Thyroid gland (tissue), 4 donors: ENCODE measurements around the gene NAA15.

Experiments
- POLR2A ChIP-seq, 2 donors: fragments of 450-650 bp; IDR thresholded peaks; one replicate each; pipeline ENCODE4 v1.6.1; 2017; ENCODE audit warnings: antibody characterized with exemption in 2 of 2, mild to moderate bottlenecking in 2 of 2, moderate library complexity in 1 of 2
- TF ChIP-seq, protein P1 (sequence below), 6 experiments: fragments of 200-600 bp in 3 of 6; fragments of 450-650 bp in 3 of 6; sonication (generic) in 3 of 6; IDR thresholded peaks; one replicate each; pipeline ENCODE4 v1.5.1; 2016 to 2019; ENCODE audit warnings: antibody characterized with exemption in 6 of 6, mild to moderate bottlenecking in 2 of 6, inconsistent platforms in 1 of 6, moderate library complexity in 1 of 6

DNA sequence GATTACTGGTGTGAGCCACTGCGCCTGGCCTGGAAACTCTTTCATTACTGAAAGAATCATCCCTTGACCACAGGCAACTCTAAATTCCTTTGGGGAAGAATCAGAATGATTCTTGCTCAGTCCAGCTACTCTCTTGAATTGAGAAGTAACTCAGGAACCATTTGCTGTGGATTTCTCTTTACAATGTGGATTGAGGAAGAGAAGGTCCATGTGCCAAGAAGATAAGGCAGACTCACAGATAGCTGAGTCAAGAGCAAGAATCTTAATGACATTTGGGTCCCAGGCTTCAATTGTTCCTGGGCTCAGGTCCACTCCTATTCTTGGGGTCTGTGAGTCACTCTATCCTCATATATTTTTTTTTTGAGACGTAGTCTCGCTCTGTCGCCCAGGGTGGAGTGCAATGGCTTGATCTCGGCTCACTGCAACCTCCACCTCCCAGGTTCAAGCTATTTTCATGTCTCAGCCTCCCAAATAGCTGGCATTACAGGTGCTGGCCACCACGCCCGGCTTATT is 15.1 kb upstream of the NAA15 start:
- TF ChIP-seq, protein P1, sequence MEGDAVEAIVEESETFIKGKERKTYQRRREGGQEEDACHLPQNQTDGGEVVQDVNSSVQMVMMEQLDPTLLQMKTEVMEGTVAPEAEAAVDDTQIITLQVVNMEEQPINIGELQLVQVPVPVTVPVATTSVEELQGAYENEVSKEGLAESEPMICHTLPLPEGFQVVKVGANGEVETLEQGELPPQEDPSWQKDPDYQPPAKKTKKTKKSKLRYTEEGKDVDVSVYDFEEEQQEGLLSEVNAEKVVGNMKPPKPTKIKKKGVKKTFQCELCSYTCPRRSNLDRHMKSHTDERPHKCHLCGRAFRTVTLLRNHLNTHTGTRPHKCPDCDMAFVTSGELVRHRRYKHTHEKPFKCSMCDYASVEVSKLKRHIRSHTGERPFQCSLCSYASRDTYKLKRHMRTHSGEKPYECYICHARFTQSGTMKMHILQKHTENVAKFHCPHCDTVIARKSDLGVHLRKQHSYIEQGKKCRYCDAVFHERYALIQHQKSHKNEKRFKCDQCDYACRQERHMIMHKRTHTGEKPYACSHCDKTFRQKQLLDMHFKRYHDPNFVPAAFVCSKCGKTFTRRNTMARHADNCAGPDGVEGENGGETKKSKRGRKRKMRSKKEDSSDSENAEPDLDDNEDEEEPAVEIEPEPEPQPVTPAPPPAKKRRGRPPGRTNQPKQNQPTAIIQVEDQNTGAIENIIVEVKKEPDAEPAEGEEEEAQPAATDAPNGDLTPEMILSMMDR (IDR thresholded peaks at IDR 0.05), result no peak
- no peak for TF ChIP-seq POLR2A (IDR thresholded peaks at IDR 0.05)
